ENCODE results near the gene C16orf87. TPM values are rescaled to one million over a fixed set of nuclear protein-coding genes. Genes with fewer than 3 reads are reported as not detected.
"Not testable (repeated sequence)": the region's sequence is repeated elsewhere in the genome, so short reads cannot be mapped to it uniquely, and the experiment has no call there.

Gene C16orf87, protein sequence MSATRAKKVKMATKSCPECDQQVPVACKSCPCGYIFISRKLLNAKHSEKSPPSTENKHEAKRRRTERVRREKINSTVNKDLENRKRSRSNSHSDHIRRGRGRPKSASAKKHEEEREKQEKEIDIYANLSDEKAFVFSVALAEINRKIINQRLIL
- 17.2 and 17.8 TPM in 2 replicates for total RNA-seq
- long read RNA-seq, full-length matches to known transcripts = 50 of 58 reads
- long read RNA-seq, partial matches to known transcripts = 3 of 58 reads
- long read RNA-seq, other reads (novel, unspliced or antisense) = 5 of 58 reads

DNA sequence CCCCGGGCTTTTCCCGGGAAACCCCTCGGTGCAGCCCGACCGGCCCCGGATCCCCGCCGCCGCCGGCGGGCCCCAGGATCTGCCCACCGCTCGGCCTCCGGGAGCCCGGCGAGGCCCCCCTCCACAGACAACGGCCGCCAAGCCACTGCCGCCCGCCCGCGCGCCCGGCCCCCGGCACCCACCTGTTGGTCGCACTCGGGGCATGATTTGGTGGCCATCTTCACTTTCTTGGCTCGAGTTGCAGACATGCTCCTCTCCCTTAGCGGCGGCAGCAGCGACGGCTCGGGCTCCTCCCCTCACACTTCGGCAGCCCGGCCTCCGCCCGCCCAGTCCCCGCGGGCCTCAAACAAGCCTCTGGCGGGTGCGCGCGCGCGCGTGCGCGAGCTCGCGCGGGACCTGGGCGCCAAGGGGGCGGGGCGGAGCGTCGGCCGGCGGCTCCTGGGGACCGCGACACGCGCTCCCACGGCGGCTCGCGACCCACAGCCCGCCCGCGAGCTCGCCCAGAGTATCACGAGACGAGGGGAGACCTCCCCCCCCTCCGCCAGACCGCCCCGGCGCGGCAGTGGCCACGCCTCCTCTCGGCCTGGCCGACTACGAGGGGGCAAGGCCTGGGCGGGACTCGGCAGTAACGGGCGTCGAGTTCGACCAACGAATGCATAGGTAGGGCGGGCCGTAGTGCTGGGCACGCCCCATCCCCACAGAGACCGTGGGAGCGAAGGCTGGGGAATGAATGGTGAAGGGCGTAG is at the start of gene C16orf87:
Gene C16orf87, minus strand, starts transcription at position 279 of the 746 bp plus-strand sequence. Its CDS starts 31 bp downstream, at position 248.
- H3K9me3 Mint-ChIP-seq (ENCODE audit: low read depth) = no peaks in the 10 kb centered on the region
- DNase-seq (ENCODE audit: low spot score, unreplicated experiment) = peak; percentile 85
- H3K27me3 Mint-ChIP-seq = no peaks in the 10 kb centered on the region
- H3K27ac Mint-ChIP-seq = peak within 1 kb of the TSS; percentile 98
- TF ChIP-seq, protein P1, sequence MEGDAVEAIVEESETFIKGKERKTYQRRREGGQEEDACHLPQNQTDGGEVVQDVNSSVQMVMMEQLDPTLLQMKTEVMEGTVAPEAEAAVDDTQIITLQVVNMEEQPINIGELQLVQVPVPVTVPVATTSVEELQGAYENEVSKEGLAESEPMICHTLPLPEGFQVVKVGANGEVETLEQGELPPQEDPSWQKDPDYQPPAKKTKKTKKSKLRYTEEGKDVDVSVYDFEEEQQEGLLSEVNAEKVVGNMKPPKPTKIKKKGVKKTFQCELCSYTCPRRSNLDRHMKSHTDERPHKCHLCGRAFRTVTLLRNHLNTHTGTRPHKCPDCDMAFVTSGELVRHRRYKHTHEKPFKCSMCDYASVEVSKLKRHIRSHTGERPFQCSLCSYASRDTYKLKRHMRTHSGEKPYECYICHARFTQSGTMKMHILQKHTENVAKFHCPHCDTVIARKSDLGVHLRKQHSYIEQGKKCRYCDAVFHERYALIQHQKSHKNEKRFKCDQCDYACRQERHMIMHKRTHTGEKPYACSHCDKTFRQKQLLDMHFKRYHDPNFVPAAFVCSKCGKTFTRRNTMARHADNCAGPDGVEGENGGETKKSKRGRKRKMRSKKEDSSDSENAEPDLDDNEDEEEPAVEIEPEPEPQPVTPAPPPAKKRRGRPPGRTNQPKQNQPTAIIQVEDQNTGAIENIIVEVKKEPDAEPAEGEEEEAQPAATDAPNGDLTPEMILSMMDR (IDR thresholded peaks at IDR 0.05; ENCODE audit: unreplicated experiment) = no peak
- H3K4me3 Mint-ChIP-seq (ENCODE audit: low read depth) = peak within 1 kb of the TSS; percentile 98
- H3K36me3 Mint-ChIP-seq (ENCODE audit: insufficient read depth) = no peaks in the 10 kb centered on the region
- peaks cover 20% of the 10 kb centered on the region for H3K4me1 Mint-ChIP-seq (ENCODE audit: low read depth)

DNA sequence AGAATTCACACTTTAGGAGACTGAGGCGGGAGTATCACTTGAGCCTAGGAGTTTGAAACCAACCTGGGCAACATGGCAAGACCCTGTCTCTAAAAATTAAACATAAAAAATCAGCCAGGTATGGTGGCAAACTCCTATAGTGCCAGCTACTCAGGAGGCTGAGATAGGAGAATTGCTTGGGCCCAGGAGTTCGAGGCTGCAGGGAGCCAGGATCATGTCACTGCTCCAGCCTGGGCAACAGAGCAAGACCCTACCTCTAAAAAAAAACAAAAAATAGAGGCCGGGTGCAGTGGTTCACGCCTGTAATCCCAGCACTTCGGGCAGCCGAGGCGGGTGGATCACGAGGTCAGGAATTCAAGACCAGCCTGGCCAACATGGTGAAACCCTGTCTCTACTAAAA is 44.3 kb upstream of the C16orf87 start:
- TF ChIP-seq, protein P1 (IDR thresholded peaks at IDR 0.05; ENCODE audit: unreplicated experiment) = no peak
- Mint-ChIP-seq H3K27me3 (peaks cover 1% of the 10 kb centered on the region), H3K4me3 (ENCODE audit: low read depth) (no peak overlapping the region), H3K36me3 (ENCODE audit: insufficient read depth) (no peaks in the 10 kb centered on the region), H3K9me3 (ENCODE audit: low read depth) (no peaks in the 10 kb centered on the region), H3K4me1 (ENCODE audit: low read depth) (peaks cover 11% of the 10 kb centered on the region), H3K27ac (peak overlapping the region; percentile 45)
- DNase-seq (ENCODE audit: low spot score, unreplicated experiment) = no peak

- Mint-ChIP-seq H3K27me3 (no peaks in the 10 kb centered on the region), H3K4me3 (ENCODE audit: low read depth) (no peak overlapping the region), H3K36me3 (ENCODE audit: insufficient read depth) (no peaks in the 10 kb centered on the region), H3K9me3 (ENCODE audit: low read depth) (no peaks in the 10 kb centered on the region), H3K4me1 (ENCODE audit: low read depth) (peaks cover 8% of the 10 kb centered on the region), H3K27ac (no peak overlapping the region)
- no peak for DNase-seq (ENCODE audit: low spot score, unreplicated experiment)
- TF ChIP-seq, protein P1 (IDR thresholded peaks at IDR 0.05; ENCODE audit: unreplicated experiment) = no peak
Observed at GRCh38 chr16:46873201-46873600, 42.2 kb upstream of the C16orf87 start.

DNA sequence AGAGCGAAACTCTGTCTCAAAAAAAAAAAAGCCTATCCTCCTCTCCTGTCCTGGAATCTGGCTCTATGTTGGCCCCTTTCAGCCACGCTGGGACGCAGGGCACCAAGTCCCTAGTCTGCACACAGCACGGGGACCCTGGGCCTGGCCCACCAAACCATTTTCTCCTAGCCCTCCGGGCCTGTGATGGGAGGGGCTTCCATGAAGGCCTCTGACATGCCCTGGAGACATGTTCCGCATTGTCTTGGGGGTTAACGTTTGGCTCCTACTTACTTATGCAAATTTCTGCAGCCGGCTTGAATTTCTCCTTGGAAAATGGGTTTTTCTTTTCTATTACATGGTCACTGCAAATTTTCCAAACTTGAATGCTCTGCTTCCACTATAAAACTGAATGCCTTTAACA is 40.6 kb upstream of the C16orf87 start:
- no peaks in the 10 kb centered on the region for H3K9me3 Mint-ChIP-seq (ENCODE audit: low read depth)
- H3K27me3 Mint-ChIP-seq = no peaks in the 10 kb centered on the region
- TF ChIP-seq, protein P1 (IDR thresholded peaks at IDR 0.05; ENCODE audit: unreplicated experiment) = no peak
- H3K4me3 Mint-ChIP-seq (ENCODE audit: low read depth) = no peak overlapping the region
- H3K36me3 Mint-ChIP-seq (ENCODE audit: insufficient read depth) = no peaks in the 10 kb centered on the region
- H3K4me1 Mint-ChIP-seq (ENCODE audit: low read depth) = peaks cover 5% of the 10 kb centered on the region
- no peak for DNase-seq (ENCODE audit: low spot score, unreplicated experiment)
- no peak overlapping the region for H3K27ac Mint-ChIP-seq

DNA sequence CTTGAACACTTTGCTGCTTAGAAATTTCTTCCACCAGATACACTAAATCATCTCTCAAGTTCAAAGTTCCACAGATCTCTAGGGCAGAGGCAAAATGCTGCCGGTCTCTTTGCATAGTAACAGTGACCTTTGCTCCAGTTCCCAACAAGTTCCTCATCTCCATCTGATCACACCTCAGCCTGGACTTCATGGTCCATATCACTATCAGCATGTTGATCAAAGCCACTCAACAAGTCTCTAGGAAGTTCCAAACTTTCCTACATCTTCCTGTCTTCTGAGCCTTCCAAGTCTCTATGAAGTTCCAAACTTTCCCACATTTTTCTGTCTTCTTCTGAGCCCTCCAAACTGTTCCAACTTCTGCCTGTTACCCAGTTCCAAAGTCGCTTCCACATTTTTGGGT is 37.9 kb upstream of the C16orf87 start:
- not testable (repeated sequence) for H3K4me3 Mint-ChIP-seq (ENCODE audit: low read depth); DNase-seq (ENCODE audit: low spot score, unreplicated experiment); H3K9me3 Mint-ChIP-seq (ENCODE audit: low read depth); H3K27me3 Mint-ChIP-seq; H3K36me3 Mint-ChIP-seq (ENCODE audit: insufficient read depth); H3K27ac Mint-ChIP-seq; H3K4me1 Mint-ChIP-seq (ENCODE audit: low read depth)

DNA sequence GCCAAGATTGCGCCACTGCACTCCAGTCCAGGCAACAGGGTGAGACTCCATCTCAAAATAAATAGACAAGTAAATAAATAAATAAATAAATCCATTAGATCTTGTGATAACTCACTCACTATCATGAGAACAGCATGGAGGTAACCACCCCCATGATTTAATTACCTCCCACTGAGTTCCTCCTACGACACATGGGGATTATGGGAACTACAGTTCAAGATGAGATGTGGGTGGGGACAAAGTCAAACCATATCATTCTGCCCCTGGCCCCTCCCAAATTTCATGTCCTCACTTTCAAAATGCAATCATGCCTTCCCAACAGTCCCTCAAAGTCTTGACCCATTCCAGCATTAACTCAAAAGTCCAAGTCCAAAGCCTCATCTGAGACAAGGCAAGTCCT is 36.5 kb upstream of the C16orf87 start:
- H3K27me3 Mint-ChIP-seq; H3K9me3 Mint-ChIP-seq (ENCODE audit: low read depth); H3K36me3 Mint-ChIP-seq (ENCODE audit: insufficient read depth); H3K4me3 Mint-ChIP-seq (ENCODE audit: low read depth); DNase-seq (ENCODE audit: low spot score, unreplicated experiment); H3K4me1 Mint-ChIP-seq (ENCODE audit: low read depth): not testable (repeated sequence)
- peak overlapping the region; percentile 43 for H3K27ac Mint-ChIP-seq
